ENCODE results near the gene ATG3.

ATG3 gene

GRCh38 chr3:112557976-112558375, 3.8 kb downstream of the ATG3 start:
- Histone ChIP-seq H4K20me1 (ENCODE audit: control insufficient read depth, insufficient read depth, low read depth, low read length) (no peaks in the 10 kb centered on the region), H3K9me2 (replicated peaks; ENCODE audit: control insufficient read depth, low read length) (no peaks in the 10 kb centered on the region), H3K27me3 (ENCODE audit: control insufficient read depth, low read length) (no peaks in the 10 kb centered on the region), H3K4me1 (ENCODE audit: control insufficient read depth, low read length) (peaks cover 46% of the 10 kb centered on the region), H3K36me3 (ENCODE audit: control insufficient read depth, low read length) (peaks cover 59% of the 10 kb centered on the region), H3K4me3 (ENCODE audit: low read length) (no peak overlapping the region), H3F3A (ENCODE audit: control insufficient read depth, insufficient read depth) (no peaks in the 10 kb centered on the region), H3K27ac (ENCODE audit: low read depth, low read length) (no peak overlapping the region), H3K9me3 (ENCODE audit: control insufficient read depth, insufficient read depth, low read length) (peaks cover 5% of the 10 kb centered on the region; the same call in 1 of the 2 replicates), H3K4me2 (ENCODE audit: low read length) (no peak overlapping the region), H3K79me2 (ENCODE audit: control insufficient read depth, low read length) (peaks cover 89% of the 10 kb centered on the region)
- TF ChIP-seq, protein P1, sequence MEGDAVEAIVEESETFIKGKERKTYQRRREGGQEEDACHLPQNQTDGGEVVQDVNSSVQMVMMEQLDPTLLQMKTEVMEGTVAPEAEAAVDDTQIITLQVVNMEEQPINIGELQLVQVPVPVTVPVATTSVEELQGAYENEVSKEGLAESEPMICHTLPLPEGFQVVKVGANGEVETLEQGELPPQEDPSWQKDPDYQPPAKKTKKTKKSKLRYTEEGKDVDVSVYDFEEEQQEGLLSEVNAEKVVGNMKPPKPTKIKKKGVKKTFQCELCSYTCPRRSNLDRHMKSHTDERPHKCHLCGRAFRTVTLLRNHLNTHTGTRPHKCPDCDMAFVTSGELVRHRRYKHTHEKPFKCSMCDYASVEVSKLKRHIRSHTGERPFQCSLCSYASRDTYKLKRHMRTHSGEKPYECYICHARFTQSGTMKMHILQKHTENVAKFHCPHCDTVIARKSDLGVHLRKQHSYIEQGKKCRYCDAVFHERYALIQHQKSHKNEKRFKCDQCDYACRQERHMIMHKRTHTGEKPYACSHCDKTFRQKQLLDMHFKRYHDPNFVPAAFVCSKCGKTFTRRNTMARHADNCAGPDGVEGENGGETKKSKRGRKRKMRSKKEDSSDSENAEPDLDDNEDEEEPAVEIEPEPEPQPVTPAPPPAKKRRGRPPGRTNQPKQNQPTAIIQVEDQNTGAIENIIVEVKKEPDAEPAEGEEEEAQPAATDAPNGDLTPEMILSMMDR (IDR thresholded peaks at IDR 0.05; ENCODE audit: low read depth, low read length, poor library complexity, severe bottlenecking), result no peak
- no peak for TF ChIP-seq EZH2phosphoT487 (IDR thresholded peaks at IDR 0.05; ENCODE audit: borderline replicate concordance, low read length)

DNA sequence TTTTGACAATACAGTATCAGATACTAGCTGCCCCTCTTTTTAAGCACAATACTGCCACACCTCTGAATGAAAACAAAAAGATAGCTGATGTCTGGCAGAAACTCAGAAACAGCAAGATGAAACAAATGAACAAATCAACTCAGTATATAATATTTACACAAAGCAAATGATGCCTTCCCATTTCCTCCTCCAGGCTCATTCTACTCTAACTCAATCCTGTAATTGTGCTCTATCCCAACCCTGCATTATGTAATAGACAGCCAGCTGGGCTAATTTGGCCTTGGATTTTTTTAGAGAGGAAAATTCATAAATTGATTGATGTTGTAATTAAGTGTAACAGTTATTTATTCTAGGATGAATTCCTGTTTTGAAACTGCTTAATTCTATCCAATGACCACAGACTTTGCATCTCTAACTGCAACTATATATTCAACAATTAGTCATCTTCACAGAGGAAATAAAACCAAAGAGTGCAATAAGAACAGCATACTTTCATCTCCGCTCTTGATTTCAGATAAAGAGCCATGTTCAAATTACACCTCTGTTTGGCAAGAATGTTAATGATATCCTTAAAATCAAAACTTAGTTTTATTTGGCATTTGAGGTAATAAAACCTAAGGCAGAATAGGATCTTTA, 6.1 kb downstream of the ATG3 start:
- no peaks in the 10 kb centered on the region for H3K9me2 ChIP-seq (replicated peaks; ENCODE audit: control insufficient read depth, low read length)
- peaks cover 91% of the 10 kb centered on the region for H3K79me2 ChIP-seq (ENCODE audit: control insufficient read depth, low read length)
- peaks cover 6% of the 10 kb centered on the region; the same call in 1 of the 2 replicates for H3K9me3 ChIP-seq (ENCODE audit: control insufficient read depth, insufficient read depth, low read length)
- peak overlapping the region; percentile 2; the same call in 1 of the 2 replicates for H3K4me3 ChIP-seq (ENCODE audit: low read length)
- no peak for TF ChIP-seq EZH2phosphoT487 (IDR thresholded peaks at IDR 0.05; ENCODE audit: borderline replicate concordance, low read length)
- TF ChIP-seq, protein P1 (IDR thresholded peaks at IDR 0.05; ENCODE audit: low read depth, low read length, poor library complexity, severe bottlenecking), result no peak
- no peaks in the 10 kb centered on the region; the same call in 1 of the 2 replicates for H3F3A ChIP-seq (ENCODE audit: control insufficient read depth, insufficient read depth)
- no peaks in the 10 kb centered on the region for H4K20me1 ChIP-seq (ENCODE audit: control insufficient read depth, insufficient read depth, low read depth, low read length)
- peak overlapping the region; percentile 26; the same call in 1 of the 2 replicates for H3K27ac ChIP-seq (ENCODE audit: low read depth, low read length)
- peaks cover 78% of the 10 kb centered on the region for H3K36me3 ChIP-seq (ENCODE audit: control insufficient read depth, low read length)
- H3K27me3 ChIP-seq (ENCODE audit: control insufficient read depth, low read length), result no peaks in the 10 kb centered on the region
- peaks cover 46% of the 10 kb centered on the region for H3K4me1 ChIP-seq (ENCODE audit: control insufficient read depth, low read length)
- peak overlapping the region; percentile 34 for H3K4me2 ChIP-seq (ENCODE audit: low read length)

DNA sequence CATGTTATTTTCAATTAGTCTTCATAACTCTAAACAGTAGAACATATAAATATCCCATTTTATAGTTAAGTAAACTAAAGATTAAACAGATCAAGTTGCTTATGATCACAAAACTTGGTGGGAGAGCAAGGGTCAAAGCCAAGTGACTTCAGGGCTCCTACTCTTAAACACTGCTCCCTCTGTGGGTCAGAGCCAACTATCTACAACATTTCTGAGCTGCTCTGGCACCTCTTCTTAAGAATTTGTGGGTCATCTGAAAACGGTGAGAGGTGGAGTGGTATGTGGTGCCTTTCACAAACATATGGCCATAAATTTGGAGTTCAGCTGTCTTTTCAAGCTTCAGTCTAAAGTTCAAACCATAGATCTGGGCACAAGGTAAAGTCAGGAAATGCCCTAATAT, 10.9 kb downstream of the ATG3 start:
- H3K9me2 ChIP-seq (replicated peaks; ENCODE audit: control insufficient read depth, low read length), result no peaks in the 10 kb centered on the region
- H3K4me2 ChIP-seq (ENCODE audit: low read length), result no peak overlapping the region
- H3K4me3 ChIP-seq (ENCODE audit: low read length), result no peak overlapping the region
- H3K79me2 ChIP-seq (ENCODE audit: control insufficient read depth, low read length), result peaks cover 72% of the 10 kb centered on the region
- no peaks in the 10 kb centered on the region for H4K20me1 ChIP-seq (ENCODE audit: control insufficient read depth, insufficient read depth, low read depth, low read length)
- H3K36me3 ChIP-seq (ENCODE audit: control insufficient read depth, low read length), result peaks cover 87% of the 10 kb centered on the region
- H3K27ac ChIP-seq (ENCODE audit: low read depth, low read length), result no peak overlapping the region
- H3K4me1 ChIP-seq (ENCODE audit: control insufficient read depth, low read length), result peaks cover 17% of the 10 kb centered on the region
- H3F3A ChIP-seq (ENCODE audit: control insufficient read depth, insufficient read depth), result peaks cover 2% of the 10 kb centered on the region
- TF ChIP-seq EZH2phosphoT487 (IDR thresholded peaks at IDR 0.05; ENCODE audit: borderline replicate concordance, low read length), result no peak
- TF ChIP-seq, protein P1 (IDR thresholded peaks at IDR 0.05; ENCODE audit: low read depth, low read length, poor library complexity, severe bottlenecking), result no peak
- no peaks in the 10 kb centered on the region for H3K27me3 ChIP-seq (ENCODE audit: control insufficient read depth, low read length)
- peaks cover 6% of the 10 kb centered on the region; the same call in 1 of the 2 replicates for H3K9me3 ChIP-seq (ENCODE audit: control insufficient read depth, insufficient read depth, low read length)

All from DOHH2 (cell line).